Measurements from ENCODE around the gene SPON2. TPM values are rescaled to one million over a fixed set of nuclear protein-coding genes. Genes with fewer than 3 reads are reported as not detected.
A peak's percentile ranks its signal among the peaks of the same experiment; 100 is the strongest.

The SPON2 gene
- total and polyA plus RNA-seq, 8 donors, result 7.7 to 94.2 (median 21.7) TPM

GRCh38 chr4:1164956-1165545 is 7.3 kb downstream of the SPON2 start:
- Histone ChIP-seq H3K9me3 (no peaks in the 10 kb centered on the region), H3K27me3 (peaks cover 0 to 23% of the 10 kb centered on the region in 2 donors), H3K27ac (no peak overlapping the region), H3K4me1 (peaks cover 0 to 19% of the 10 kb centered on the region in 2 donors), H3K36me3 (peaks cover 0 to 8% of the 10 kb centered on the region in 2 donors), H3K4me3 (no peak overlapping the region)
- TF ChIP-seq, protein P1, sequence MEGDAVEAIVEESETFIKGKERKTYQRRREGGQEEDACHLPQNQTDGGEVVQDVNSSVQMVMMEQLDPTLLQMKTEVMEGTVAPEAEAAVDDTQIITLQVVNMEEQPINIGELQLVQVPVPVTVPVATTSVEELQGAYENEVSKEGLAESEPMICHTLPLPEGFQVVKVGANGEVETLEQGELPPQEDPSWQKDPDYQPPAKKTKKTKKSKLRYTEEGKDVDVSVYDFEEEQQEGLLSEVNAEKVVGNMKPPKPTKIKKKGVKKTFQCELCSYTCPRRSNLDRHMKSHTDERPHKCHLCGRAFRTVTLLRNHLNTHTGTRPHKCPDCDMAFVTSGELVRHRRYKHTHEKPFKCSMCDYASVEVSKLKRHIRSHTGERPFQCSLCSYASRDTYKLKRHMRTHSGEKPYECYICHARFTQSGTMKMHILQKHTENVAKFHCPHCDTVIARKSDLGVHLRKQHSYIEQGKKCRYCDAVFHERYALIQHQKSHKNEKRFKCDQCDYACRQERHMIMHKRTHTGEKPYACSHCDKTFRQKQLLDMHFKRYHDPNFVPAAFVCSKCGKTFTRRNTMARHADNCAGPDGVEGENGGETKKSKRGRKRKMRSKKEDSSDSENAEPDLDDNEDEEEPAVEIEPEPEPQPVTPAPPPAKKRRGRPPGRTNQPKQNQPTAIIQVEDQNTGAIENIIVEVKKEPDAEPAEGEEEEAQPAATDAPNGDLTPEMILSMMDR (IDR thresholded peaks at IDR 0.05), result no peak
- peak in 1 of 4 donors; percentile 61 for DNase-seq
- ATAC-seq, result no peak
- intact Hi-C loops (cut with DNase I), result loop anchor here in 1 of 2 donors (10.0 kb wide), 1 partner anchor 80 kb away; the partner anchor contains the start of gene CTBP1

DNA sequence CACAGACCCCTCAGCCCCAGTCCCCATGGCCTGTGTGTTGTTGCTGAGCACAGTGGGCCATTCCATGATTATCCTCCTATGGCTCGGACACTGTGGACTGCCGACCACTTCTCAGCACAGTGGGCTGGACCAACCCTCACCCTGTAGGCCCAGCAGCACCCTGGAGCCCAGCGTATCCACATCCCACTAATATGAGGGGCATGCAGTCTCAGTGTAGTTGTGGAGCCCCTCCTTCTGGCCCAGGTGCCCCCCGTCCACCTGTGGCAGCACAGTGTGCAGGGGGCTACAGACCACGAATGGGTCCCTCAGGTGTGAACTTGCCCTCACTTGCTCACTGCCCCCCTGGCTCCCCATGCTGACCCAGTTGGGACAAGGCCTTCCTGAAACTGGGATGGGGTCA is 7.9 kb downstream of the SPON2 start:
- Histone ChIP-seq H3K27me3 (peaks cover 0 to 17% of the 10 kb centered on the region in 2 donors), H3K27ac (no peak overlapping the region), H3K9me3 (no peaks in the 10 kb centered on the region), H3K4me1 (peaks cover 0 to 19% of the 10 kb centered on the region in 2 donors), H3K4me3 (no peak overlapping the region), H3K36me3 (peaks cover 0 to 2% of the 10 kb centered on the region in 2 donors)
- TF ChIP-seq, protein P1 (IDR thresholded peaks at IDR 0.05), result no peak
- DNase-seq, result peak in 1 of 4 donors; percentile 25
- intact Hi-C loops (cut with DNase I), result loop anchor here in 1 of 2 donors (10.0 kb wide), 1 partner anchor 80 kb away; the partner anchor contains the start of gene CTBP1
- no peak for ATAC-seq

- TF ChIP-seq, protein P1 (IDR thresholded peaks at IDR 0.05), result no peak
- Histone ChIP-seq H3K9me3 (no peaks in the 10 kb centered on the region), H3K4me3 (no peak overlapping the region), H3K4me1 (peaks cover 0 to 19% of the 10 kb centered on the region in 2 donors), H3K36me3 (no peaks in the 10 kb centered on the region), H3K27ac (no peak overlapping the region), H3K27me3 (peaks cover 0 to 13% of the 10 kb centered on the region in 2 donors)
- intact Hi-C loops (cut with DNase I), result loop anchor here in 1 of 2 donors (10.0 kb wide), 1 partner anchor 81 kb away; the partner anchor contains the start of gene CTBP1
- DNase-seq (no peak), ATAC-seq (no peak)
These were observed 8.3 kb downstream of the SPON2 start for GRCh38 chr4:1164040-1164439.

GRCh38 chr4:1160351-1160750 is 12.0 kb downstream of the SPON2 start:
- Histone ChIP-seq H3K4me3 (no peak overlapping the region), H3K9me3 (peaks cover 0 to 12% of the 10 kb centered on the region in 2 donors), H3K36me3 (no peaks in the 10 kb centered on the region), H3K27ac (no peak overlapping the region), H3K4me1 (no peaks in the 10 kb centered on the region), H3K27me3 (no peaks in the 10 kb centered on the region)
- intact Hi-C loops (cut with DNase I), result loop anchor here in 1 of 2 donors (10.0 kb wide), 1 partner anchor 84 kb away; the partner anchor contains the start of gene CTBP1
- no peak for DNase-seq
- TF ChIP-seq, protein P1 (IDR thresholded peaks at IDR 0.05), result no peak
- ATAC-seq, result no peak

GRCh38 chr4:1156069-1156468 is 16.3 kb downstream of the SPON2 start:
- Histone ChIP-seq H3K27ac (no peak overlapping the region), H3K4me3 (no peak overlapping the region), H3K4me1 (no peaks in the 10 kb centered on the region), H3K27me3 (peaks cover 0 to 7% of the 10 kb centered on the region in 2 donors), H3K9me3 (peaks cover 0 to 12% of the 10 kb centered on the region in 2 donors), H3K36me3 (no peaks in the 10 kb centered on the region)
- TF ChIP-seq, protein P1 (IDR thresholded peaks at IDR 0.05), result no peak
- no peak for ATAC-seq
- intact Hi-C loops (cut with DNase I), result no loop called here
- peak in 1 of 4 donors; percentile 36 for DNase-seq

Data from left lung (tissue), 10 donors.